Neuron (in vitro differentiated cells): ENCODE data around the gene EVC.
"Not testable (repeated sequence)": the region's sequence is repeated elsewhere in the genome, so short reads cannot be mapped to it uniquely, and the experiment has no call there.

ENCODE experiments used
- H2AFZ ChIP-seq: one replicate; pipeline ENCODE4 v1.6.1; 2013; ENCODE audit warnings: low read depth, mild to moderate bottlenecking, inconsistent platforms, low read length, moderate library complexity
- H3K27me3 ChIP-seq: one replicate; pipeline ENCODE4 v1.6.1; 2013; ENCODE audit warnings: low read length; ENCODE audit not compliant: insufficient read depth
- H3K36me3 ChIP-seq: one replicate; pipeline ENCODE4 v1.6.1; 2013; ENCODE audit warnings: low read length; ENCODE audit not compliant: insufficient read depth
- H3K4me1 ChIP-seq: one replicate; pipeline ENCODE4 v1.6.1; 2013; ENCODE audit warnings: low read length; ENCODE audit not compliant: insufficient read depth
- H3K4me3 ChIP-seq: 2 replicates; pipeline ENCODE4 v1.5.1; 2013; ENCODE audit warnings: mild to moderate bottlenecking, low read length, moderate library complexity
- H3K9me3 ChIP-seq: one replicate; pipeline ENCODE4 v1.6.1; 2013; ENCODE audit warnings: low read length

The EVC gene

GRCh38 chr4:5852523-5853202 lies 141.7 kb downstream of the EVC start:
- H3K9me3 ChIP-seq, result no peaks in the 10 kb centered on the region
- H2AFZ ChIP-seq, result no peak overlapping the region
- peaks cover 90% of the 10 kb centered on the region for H3K36me3 ChIP-seq
- no peak overlapping the region for H3K4me3 ChIP-seq
- H3K4me1 ChIP-seq, result peaks cover 5% of the 10 kb centered on the region
- H3K27me3 ChIP-seq, result no peaks in the 10 kb centered on the region

- Histone ChIP-seq H2AFZ (no peak overlapping the region), H3K4me1 (peaks cover 11% of the 10 kb centered on the region), H3K27me3 (no peaks in the 10 kb centered on the region), H3K4me3 (no peak overlapping the region), H3K36me3 (peaks cover 90% of the 10 kb centered on the region), H3K9me3 (peaks cover 4% of the 10 kb centered on the region)
Observed at GRCh38 chr4:5854929-5855328, 143.9 kb downstream of the EVC start.

- not testable (repeated sequence) for H3K9me3 ChIP-seq, H3K27me3 ChIP-seq, H2AFZ ChIP-seq, H3K4me3 ChIP-seq
- Histone ChIP-seq H3K4me1 (peaks cover 11% of the 10 kb centered on the region), H3K36me3 (peaks cover 90% of the 10 kb centered on the region)
Observed at GRCh38 chr4:5856362-5856761, 145.4 kb downstream of the EVC start.

GRCh38 chr4:5857199-5857598 lies 146.2 kb downstream of the EVC start:
- Histone ChIP-seq H3K27me3 (no peaks in the 10 kb centered on the region), H3K4me1 (peaks cover 11% of the 10 kb centered on the region), H2AFZ (no peak overlapping the region), H3K36me3 (peaks cover 88% of the 10 kb centered on the region), H3K4me3 (no peak overlapping the region), H3K9me3 (peaks cover 7% of the 10 kb centered on the region)

GRCh38 chr4:5858020-5858769 lies 147.2 kb downstream of the EVC start:
- Histone ChIP-seq H2AFZ (no peak overlapping the region), H3K36me3 (peaks cover 87% of the 10 kb centered on the region), H3K9me3 (peaks cover 7% of the 10 kb centered on the region)

GRCh38 chr4:5863461-5864113 lies 152.6 kb downstream of the EVC start:
- Histone ChIP-seq H2AFZ (no peak overlapping the region), H3K4me1 (no peaks in the 10 kb centered on the region), H3K4me3 (no peak overlapping the region), H3K27me3 (no peaks in the 10 kb centered on the region), H3K9me3 (peaks cover 7% of the 10 kb centered on the region), H3K36me3 (peaks cover 78% of the 10 kb centered on the region)

More at GRCh38 chr4:5858020-5858769, 147.2 kb downstream of the EVC start:
- Histone ChIP-seq H3K27me3 (no peaks in the 10 kb centered on the region), H3K4me3 (no peak overlapping the region), H3K4me1 (peaks cover 7% of the 10 kb centered on the region)
